ENCODE measurements around the gene PTDSS2.

Gene PTDSS2

GRCh38 chr11:415640-416041, 34.4 kb upstream of the PTDSS2 start:
- POLR2A ChIA-PET, result no interaction called here
- no peak for TF ChIP-seq CTCF (IDR thresholded peaks at IDR 0.05; ENCODE audit: control extremely low read depth, extremely low read depth, low read depth, missing control alignments)
- CTCF ChIA-PET, result no interaction called here
- no peak for DNase-seq (ENCODE audit: extremely low spot score)

- DNase-seq (ENCODE audit: extremely low spot score), result no peak
- no peak for TF ChIP-seq CTCF (IDR thresholded peaks at IDR 0.05; ENCODE audit: control extremely low read depth, extremely low read depth, low read depth, missing control alignments)
- ChIA-PET CTCF (interaction anchor here (1.5 kb wide), 1 partner anchor 103 kb away, joined by 4 read pairs; no protein-coding TSS in a partner anchor), POLR2A (no interaction called here)
Measured at GRCh38 chr11:416051-416756, 33.9 kb upstream of the PTDSS2 start.

GRCh38 chr11:416757-417621, 33.1 kb upstream of the PTDSS2 start:
- ChIA-PET CTCF (interaction anchor here (1.5 kb wide), 1 partner anchor 102 kb away, joined by 4 read pairs; no protein-coding TSS in a partner anchor), POLR2A (no interaction called here)
- DNase-seq (ENCODE audit: extremely low spot score), result no peak
- TF ChIP-seq CTCF (IDR thresholded peaks at IDR 0.05; ENCODE audit: control extremely low read depth, extremely low read depth, low read depth, missing control alignments), result no peak

GRCh38 chr11:417652-418342, 32.3 kb upstream of the PTDSS2 start:
- CTCF ChIA-PET, result interaction anchor here (2.1 kb wide), 1 partner anchor 30 kb away, joined by 5 read pairs; no protein-coding TSS in a partner anchor
- no peak for TF ChIP-seq CTCF (IDR thresholded peaks at IDR 0.05; ENCODE audit: control extremely low read depth, extremely low read depth, low read depth, missing control alignments)
- DNase-seq (ENCODE audit: extremely low spot score), result no peak
- POLR2A ChIA-PET, result no interaction called here

- ChIA-PET CTCF (interaction anchor here (2.1 kb wide), 1 partner anchor 30 kb away, joined by 5 read pairs; no protein-coding TSS in a partner anchor), POLR2A (no interaction called here)
- no peak for DNase-seq (ENCODE audit: extremely low spot score)
- no peak for TF ChIP-seq CTCF (IDR thresholded peaks at IDR 0.05; ENCODE audit: control extremely low read depth, extremely low read depth, low read depth, missing control alignments)
Measured at GRCh38 chr11:418343-419247, 31.5 kb upstream of the PTDSS2 start.
